ENCODE data around the gene ACMSD. TPM values are rescaled to one million over a fixed set of nuclear protein-coding genes. Genes with fewer than 3 reads are reported as not detected.
"Not testable (repeated sequence)": the region's sequence is repeated elsewhere in the genome, so short reads cannot be mapped to it uniquely, and the experiment has no call there.

The ACMSD gene
- total RNA-seq, 1 donor from 2014 or later, result not detected

DNA sequence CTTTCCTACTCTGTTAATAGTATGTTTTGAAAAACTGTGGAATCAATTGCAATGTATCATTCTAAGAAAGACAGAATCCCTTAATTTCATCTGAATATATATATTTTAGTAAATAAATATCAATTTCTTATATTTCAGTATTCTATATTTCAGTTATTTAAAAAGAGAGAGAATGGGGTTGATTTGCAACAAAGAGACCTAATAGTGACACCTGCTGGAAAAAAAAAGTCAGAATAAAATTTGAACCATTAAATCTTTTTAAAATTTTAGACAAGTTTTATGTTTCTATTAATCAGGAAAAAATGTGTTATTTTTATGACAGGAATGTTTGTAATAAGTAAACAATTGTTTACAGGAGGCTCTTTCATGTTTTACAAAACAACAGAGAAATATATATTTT, 59.5 kb downstream of the ACMSD start:
- Histone ChIP-seq H3K36me3 (ENCODE audit: control insufficient read depth in 3 of 3, insufficient read depth in 3 of 3, low read length in 3 of 3) (no peaks in the 10 kb centered on the region), H3K27me3 (ENCODE audit: control insufficient read depth in 3 of 3, insufficient read depth in 3 of 3, low read length in 3 of 3) (no peaks in the 10 kb centered on the region), H3K4me1 (ENCODE audit: control insufficient read depth in 3 of 3, insufficient read depth in 3 of 3, low read length in 3 of 3) (no peaks in the 10 kb centered on the region), H3K27ac (ENCODE audit: low read depth, low read length) (no peak overlapping the region), H3K9ac (ENCODE audit: low read depth in 1 of 3, low read length in 3 of 3) (no peak overlapping the region), H3K9me3 (ENCODE audit: control insufficient read depth in 3 of 3, low read length in 3 of 3) (no peaks in the 10 kb centered on the region), H3K4me3 (ENCODE audit: low read length in 3 of 3) (no peak overlapping the region)

- H3K27ac ChIP-seq (ENCODE audit: low read depth, low read length), result no peak overlapping the region
- H3K4me3 ChIP-seq (ENCODE audit: low read length in 3 of 3), result no peak overlapping the region
- no peaks in the 10 kb centered on the region for H3K27me3 ChIP-seq (ENCODE audit: control insufficient read depth in 3 of 3, insufficient read depth in 3 of 3, low read length in 3 of 3)
- no peaks in the 10 kb centered on the region for H3K36me3 ChIP-seq (ENCODE audit: control insufficient read depth in 3 of 3, insufficient read depth in 3 of 3, low read length in 3 of 3)
- no peaks in the 10 kb centered on the region for H3K9me3 ChIP-seq (ENCODE audit: control insufficient read depth in 3 of 3, low read length in 3 of 3)
- no peak overlapping the region for H3K9ac ChIP-seq (ENCODE audit: low read depth in 1 of 3, low read length in 3 of 3)
- H3K4me1 ChIP-seq (ENCODE audit: control insufficient read depth in 3 of 3, insufficient read depth in 3 of 3, low read length in 3 of 3), result no peaks in the 10 kb centered on the region
Observed at GRCh38 chr2:134899204-134899603, 60.8 kb downstream of the ACMSD start.

- Histone ChIP-seq H3K4me3 (ENCODE audit: low read length in 3 of 3) (no peak overlapping the region), H3K36me3 (ENCODE audit: control insufficient read depth in 3 of 3, insufficient read depth in 3 of 3, low read length in 3 of 3) (no peaks in the 10 kb centered on the region), H3K9me3 (ENCODE audit: control insufficient read depth in 3 of 3, low read length in 3 of 3) (no peaks in the 10 kb centered on the region), H3K27me3 (ENCODE audit: control insufficient read depth in 3 of 3, insufficient read depth in 3 of 3, low read length in 3 of 3) (no peaks in the 10 kb centered on the region), H3K4me1 (ENCODE audit: control insufficient read depth in 3 of 3, insufficient read depth in 3 of 3, low read length in 3 of 3) (no peaks in the 10 kb centered on the region), H3K9ac (ENCODE audit: low read depth in 1 of 3, low read length in 3 of 3) (no peak overlapping the region), H3K27ac (ENCODE audit: low read depth, low read length) (no peak overlapping the region)
Observed at GRCh38 chr2:134900151-134900550, 61.7 kb downstream of the ACMSD start.

DNA sequence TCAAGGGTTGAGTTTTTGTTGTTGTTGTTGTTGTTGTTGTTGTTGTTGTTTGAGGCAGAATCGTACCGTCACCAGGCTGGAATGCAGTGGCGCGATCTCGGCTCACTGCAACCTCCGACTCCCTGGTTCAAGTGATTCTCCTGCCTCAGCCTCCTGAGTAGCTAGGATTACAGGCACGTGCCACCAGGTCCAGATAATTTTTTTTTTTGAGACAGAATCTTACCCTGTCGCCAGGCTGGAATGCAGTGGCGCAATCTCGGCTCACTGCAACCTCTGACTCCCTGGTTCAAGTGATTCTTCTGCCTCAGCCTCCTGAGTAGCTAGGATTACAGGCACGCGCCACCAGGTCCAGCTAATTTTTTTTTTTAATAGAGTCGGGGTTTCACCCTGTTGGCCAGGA, 65.3 kb downstream of the ACMSD start:
- H3K4me1 ChIP-seq (ENCODE audit: control insufficient read depth in 3 of 3, insufficient read depth in 3 of 3, low read length in 3 of 3); H3K9ac ChIP-seq (ENCODE audit: low read depth in 1 of 3, low read length in 3 of 3); H3K9me3 ChIP-seq (ENCODE audit: control insufficient read depth in 3 of 3, low read length in 3 of 3); H3K36me3 ChIP-seq (ENCODE audit: control insufficient read depth in 3 of 3, insufficient read depth in 3 of 3, low read length in 3 of 3); H3K27me3 ChIP-seq (ENCODE audit: control insufficient read depth in 3 of 3, insufficient read depth in 3 of 3, low read length in 3 of 3); H3K27ac ChIP-seq (ENCODE audit: low read depth, low read length); H3K4me3 ChIP-seq (ENCODE audit: low read length in 3 of 3): not testable (repeated sequence)

- no peaks in the 10 kb centered on the region for H3K4me1 ChIP-seq (ENCODE audit: control insufficient read depth in 3 of 3, insufficient read depth in 3 of 3, low read length in 3 of 3)
- H3K27ac ChIP-seq (ENCODE audit: low read depth, low read length), result no peak overlapping the region
Observed at GRCh38 chr2:134905168-134905567, 66.8 kb downstream of the ACMSD start.

DNA sequence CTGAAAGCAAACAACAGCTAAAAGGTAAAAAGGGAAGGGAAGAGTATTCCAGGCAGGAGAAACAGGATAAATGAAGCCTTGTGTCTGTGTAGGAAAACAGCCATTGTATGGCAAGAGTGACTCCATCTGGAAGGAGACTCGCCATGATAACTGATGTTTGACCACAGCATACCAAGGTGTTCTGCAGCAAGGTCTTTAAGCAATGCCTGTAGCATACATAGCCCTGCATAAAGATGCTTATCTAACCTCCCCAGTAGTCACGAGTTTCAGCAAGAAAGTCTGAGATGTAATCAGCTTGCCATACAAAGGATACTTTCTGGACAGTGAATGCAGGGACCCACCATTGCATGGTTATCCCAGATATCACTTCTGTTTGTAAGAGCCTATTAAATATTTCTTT, 68.3 kb downstream of the ACMSD start:
- Histone ChIP-seq H3K4me1 (ENCODE audit: control insufficient read depth in 3 of 3, insufficient read depth in 3 of 3, low read length in 3 of 3) (no peaks in the 10 kb centered on the region), H3K36me3 (ENCODE audit: control insufficient read depth in 3 of 3, insufficient read depth in 3 of 3, low read length in 3 of 3) (no peaks in the 10 kb centered on the region), H3K9ac (ENCODE audit: low read depth in 1 of 3, low read length in 3 of 3) (no peak overlapping the region), H3K27ac (ENCODE audit: low read depth, low read length) (no peak overlapping the region), H3K9me3 (ENCODE audit: control insufficient read depth in 3 of 3, low read length in 3 of 3) (no peaks in the 10 kb centered on the region), H3K27me3 (ENCODE audit: control insufficient read depth in 3 of 3, insufficient read depth in 3 of 3, low read length in 3 of 3) (no peaks in the 10 kb centered on the region), H3K4me3 (ENCODE audit: low read length in 3 of 3) (no peak overlapping the region)

More at GRCh38 chr2:134905168-134905567, 66.8 kb downstream of the ACMSD start:
- Histone ChIP-seq H3K9ac (ENCODE audit: low read depth in 1 of 3, low read length in 3 of 3) (no peak overlapping the region), H3K4me3 (ENCODE audit: low read length in 3 of 3) (no peak overlapping the region), H3K27me3 (ENCODE audit: control insufficient read depth in 3 of 3, insufficient read depth in 3 of 3, low read length in 3 of 3) (no peaks in the 10 kb centered on the region), H3K9me3 (ENCODE audit: control insufficient read depth in 3 of 3, low read length in 3 of 3) (no peaks in the 10 kb centered on the region), H3K36me3 (ENCODE audit: control insufficient read depth in 3 of 3, insufficient read depth in 3 of 3, low read length in 3 of 3) (no peaks in the 10 kb centered on the region)

DNA sequence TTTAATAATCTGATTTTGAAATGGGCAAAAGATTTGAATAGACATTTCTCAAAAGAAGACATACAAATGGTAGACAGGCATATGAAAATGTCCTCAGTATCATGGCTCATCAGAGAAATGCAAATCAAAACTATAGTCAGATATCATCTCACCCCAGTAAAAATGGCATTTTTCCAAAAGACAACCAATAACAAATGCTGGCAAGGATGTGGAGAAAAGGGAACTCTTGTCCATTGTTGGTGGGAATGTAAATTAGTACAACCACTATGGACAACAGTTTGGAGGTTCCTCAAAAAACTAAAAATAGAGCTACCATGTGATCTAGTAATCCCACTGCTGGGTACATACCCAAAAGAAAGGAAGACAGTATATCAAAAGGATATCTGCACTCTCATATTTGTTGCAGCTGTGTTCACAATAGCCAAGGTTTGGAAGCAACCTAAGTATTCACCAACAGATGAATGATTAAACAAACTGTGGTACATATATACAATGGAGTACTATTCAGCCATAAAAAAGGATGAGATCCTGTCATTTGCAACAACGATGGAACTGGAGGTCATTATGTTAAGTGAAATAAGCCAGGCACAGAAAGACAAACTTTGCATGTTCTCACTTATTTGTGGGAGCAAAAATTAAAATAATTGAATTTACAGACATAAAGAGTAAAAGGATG, 69.2 kb downstream of the ACMSD start:
- H3K27ac ChIP-seq (ENCODE audit: low read depth, low read length); H3K9me3 ChIP-seq (ENCODE audit: control insufficient read depth in 3 of 3, low read length in 3 of 3); H3K36me3 ChIP-seq (ENCODE audit: control insufficient read depth in 3 of 3, insufficient read depth in 3 of 3, low read length in 3 of 3); H3K4me3 ChIP-seq (ENCODE audit: low read length in 3 of 3); H3K9ac ChIP-seq (ENCODE audit: low read depth in 1 of 3, low read length in 3 of 3); H3K27me3 ChIP-seq (ENCODE audit: control insufficient read depth in 3 of 3, insufficient read depth in 3 of 3, low read length in 3 of 3); H3K4me1 ChIP-seq (ENCODE audit: control insufficient read depth in 3 of 3, insufficient read depth in 3 of 3, low read length in 3 of 3): not testable (repeated sequence)

GRCh38 chr2:134910763-134911399, 72.5 kb downstream of the ACMSD start:
- H3K27me3 ChIP-seq (ENCODE audit: control insufficient read depth in 3 of 3, insufficient read depth in 3 of 3, low read length in 3 of 3), result no peaks in the 10 kb centered on the region
- H3K9me3 ChIP-seq (ENCODE audit: control insufficient read depth in 3 of 3, low read length in 3 of 3), result no peaks in the 10 kb centered on the region
- no peaks in the 10 kb centered on the region for H3K36me3 ChIP-seq (ENCODE audit: control insufficient read depth in 3 of 3, insufficient read depth in 3 of 3, low read length in 3 of 3)
- no peak overlapping the region for H3K4me3 ChIP-seq (ENCODE audit: low read length in 3 of 3)
- H3K9ac ChIP-seq (ENCODE audit: low read depth in 1 of 3, low read length in 3 of 3), result no peak overlapping the region
- no peaks in the 10 kb centered on the region for H3K4me1 ChIP-seq (ENCODE audit: control insufficient read depth in 3 of 3, insufficient read depth in 3 of 3, low read length in 3 of 3)
- no peak overlapping the region for H3K27ac ChIP-seq (ENCODE audit: low read depth, low read length)

DNA sequence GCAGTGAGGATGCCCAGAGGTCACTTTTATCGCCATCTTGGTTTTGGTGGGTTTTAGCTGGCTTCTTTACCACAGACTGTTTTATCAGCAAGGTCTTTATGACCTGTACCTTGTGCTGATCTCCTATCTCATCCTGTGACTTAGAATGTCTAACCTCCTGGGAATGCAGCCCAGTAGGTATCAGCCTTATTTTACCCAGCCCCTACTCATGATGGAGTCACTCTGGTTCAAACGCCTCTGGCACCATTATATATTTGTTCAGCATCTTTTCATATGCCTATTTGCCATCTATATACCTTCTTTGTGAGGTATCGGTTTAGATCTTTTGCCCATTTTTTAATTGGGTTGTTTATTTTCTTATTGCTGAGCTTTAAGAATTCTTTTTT, 73.0 kb downstream of the ACMSD start:
- no peaks in the 10 kb centered on the region for H3K36me3 ChIP-seq (ENCODE audit: control insufficient read depth in 3 of 3, insufficient read depth in 3 of 3, low read length in 3 of 3)
- no peaks in the 10 kb centered on the region for H3K9me3 ChIP-seq (ENCODE audit: control insufficient read depth in 3 of 3, low read length in 3 of 3)
- H3K9ac ChIP-seq (ENCODE audit: low read depth in 1 of 3, low read length in 3 of 3), result no peak overlapping the region
- H3K27ac ChIP-seq (ENCODE audit: low read depth, low read length), result no peak overlapping the region
- H3K27me3 ChIP-seq (ENCODE audit: control insufficient read depth in 3 of 3, insufficient read depth in 3 of 3, low read length in 3 of 3), result no peaks in the 10 kb centered on the region
- no peaks in the 10 kb centered on the region for H3K4me1 ChIP-seq (ENCODE audit: control insufficient read depth in 3 of 3, insufficient read depth in 3 of 3, low read length in 3 of 3)
- H3K4me3 ChIP-seq (ENCODE audit: low read length in 3 of 3), result no peak overlapping the region

GRCh38 chr2:134912361-134912760, 73.9 kb downstream of the ACMSD start:
- Histone ChIP-seq H3K27me3 (ENCODE audit: control insufficient read depth in 3 of 3, insufficient read depth in 3 of 3, low read length in 3 of 3) (no peaks in the 10 kb centered on the region), H3K4me3 (ENCODE audit: low read length in 3 of 3) (no peak overlapping the region), H3K4me1 (ENCODE audit: control insufficient read depth in 3 of 3, insufficient read depth in 3 of 3, low read length in 3 of 3) (peaks cover 0 to 5% (median 3%) of the 10 kb centered on the region in 3 donors), H3K9ac (ENCODE audit: low read depth in 1 of 3, low read length in 3 of 3) (no peak overlapping the region), H3K36me3 (ENCODE audit: control insufficient read depth in 3 of 3, insufficient read depth in 3 of 3, low read length in 3 of 3) (no peaks in the 10 kb centered on the region), H3K9me3 (ENCODE audit: control insufficient read depth in 3 of 3, low read length in 3 of 3) (no peaks in the 10 kb centered on the region), H3K27ac (ENCODE audit: low read depth, low read length) (no peak overlapping the region)
